GM08714 (cell line): ENCODE results near the gene ABR.

ENCODE experiments used
- H3K4me3 ChIP-seq: fragments of 200-500 bp; sonication (Bioruptor generic); 2 replicates; pipeline ENCODE4 v1.5.1; 2014; ENCODE audit warnings: mild to moderate bottlenecking, low read length, inconsistent platforms
- ZNF274 ChIP-seq: IDR thresholded peaks from 2 replicates; pipeline ENCODE4 v1.6.1; 2012; ENCODE audit warnings: mild to moderate bottlenecking, low read depth, low read length

Gene ABR

DNA sequence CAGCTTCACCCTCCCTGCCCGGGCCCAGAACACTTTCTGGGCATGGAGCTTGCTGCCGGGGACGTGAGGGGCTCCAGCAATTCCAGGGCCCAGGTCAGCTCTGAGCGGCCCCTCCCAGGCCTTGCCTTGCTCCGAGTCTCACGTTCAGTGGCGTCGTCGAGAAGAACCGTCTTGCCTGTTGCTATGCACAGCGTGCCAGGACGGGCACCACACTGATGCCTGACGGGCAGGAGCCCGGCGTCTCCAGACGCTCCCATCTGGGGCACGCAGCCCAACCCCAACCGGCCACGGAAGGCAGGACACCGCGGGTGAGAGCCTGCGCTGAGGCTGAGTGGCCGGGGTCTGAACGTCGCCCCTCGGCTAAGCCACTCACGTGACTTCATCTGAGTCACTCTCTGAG, 155.7 kb downstream of the ABR start:
- no peak overlapping the region for H3K4me3 ChIP-seq
- no peak for TF ChIP-seq ZNF274

DNA sequence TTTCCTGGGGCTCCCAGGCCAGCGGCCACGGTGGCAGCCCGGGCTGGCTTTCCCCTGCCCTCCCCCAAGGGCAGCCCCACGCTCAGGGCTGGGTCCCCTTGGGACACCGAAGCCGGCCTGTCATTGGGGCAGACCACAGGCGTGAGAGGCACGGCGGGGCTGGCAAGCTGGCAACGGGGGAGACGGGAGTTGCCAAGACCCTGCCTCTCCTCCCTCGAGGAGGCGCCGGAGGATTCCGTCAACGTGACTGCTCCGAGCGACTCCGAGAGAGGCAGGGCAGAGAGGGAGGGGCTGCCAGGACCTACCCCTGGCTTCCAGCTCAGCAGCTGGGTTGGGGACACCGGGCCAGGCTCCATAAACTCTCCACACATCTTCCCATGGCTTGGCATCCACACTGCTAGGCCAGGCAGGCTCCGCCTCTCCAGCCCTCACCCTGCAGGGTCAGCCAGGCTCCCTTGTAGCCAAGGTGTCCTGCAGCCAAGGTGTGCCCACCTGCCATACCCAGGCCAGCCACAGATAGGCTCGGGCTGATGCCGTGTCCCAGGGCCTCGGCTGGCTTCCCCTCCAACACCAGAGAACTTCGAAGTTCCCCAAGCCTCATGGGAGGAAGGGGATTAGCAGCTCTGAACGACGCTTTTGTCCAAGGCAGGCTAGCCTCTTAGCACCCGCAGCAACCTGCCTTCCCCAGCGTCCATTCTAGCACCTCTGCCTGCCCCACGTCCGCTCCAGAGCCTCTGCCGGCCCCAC, 157.3 kb downstream of the ABR start:
- no peak overlapping the region for H3K4me3 ChIP-seq
- no peak for TF ChIP-seq ZNF274

DNA sequence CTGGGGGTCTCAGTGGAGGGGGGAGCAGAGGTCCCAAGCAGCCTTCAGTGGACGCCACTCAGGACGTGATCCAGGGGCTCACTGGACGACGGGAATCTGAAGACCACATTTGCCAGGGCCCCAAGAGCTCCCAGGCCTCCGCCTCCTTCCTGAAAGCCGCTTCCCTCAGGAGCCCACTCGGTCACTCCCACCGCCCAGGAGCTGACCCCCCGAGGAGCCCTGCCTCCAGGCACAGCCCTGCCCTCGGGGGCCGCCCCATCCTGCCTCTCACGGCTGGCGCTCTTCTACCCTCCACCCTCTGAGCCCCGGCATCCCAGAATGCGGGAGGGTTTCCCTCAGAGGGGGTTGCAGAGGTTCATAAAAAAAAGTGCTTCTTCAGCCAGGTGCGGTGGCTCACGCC, 158.6 kb downstream of the ABR start:
- no peak for TF ChIP-seq ZNF274
- no peak overlapping the region for H3K4me3 ChIP-seq

DNA sequence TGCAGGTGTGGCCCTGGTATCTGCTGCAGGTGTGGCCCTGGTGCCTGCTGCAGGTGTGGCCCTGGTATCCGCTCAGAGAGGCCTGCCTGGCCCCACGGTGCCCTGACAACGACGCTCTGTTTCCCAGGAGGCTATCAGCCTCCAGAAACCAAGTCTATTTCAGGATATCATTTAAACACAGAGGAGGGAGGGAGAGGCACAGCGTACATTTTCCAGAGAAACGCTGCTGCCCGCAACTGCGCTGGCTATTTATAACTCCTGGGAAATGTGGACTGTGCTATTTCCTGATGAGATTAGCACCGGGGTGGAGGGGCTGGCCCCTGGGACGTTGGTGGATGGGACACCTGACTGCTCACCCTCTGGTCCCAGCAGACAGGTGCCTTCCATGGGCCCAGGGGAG, 160.3 kb downstream of the ABR start:
- H3K4me3 ChIP-seq = no peak overlapping the region
- no peak for TF ChIP-seq ZNF274

DNA sequence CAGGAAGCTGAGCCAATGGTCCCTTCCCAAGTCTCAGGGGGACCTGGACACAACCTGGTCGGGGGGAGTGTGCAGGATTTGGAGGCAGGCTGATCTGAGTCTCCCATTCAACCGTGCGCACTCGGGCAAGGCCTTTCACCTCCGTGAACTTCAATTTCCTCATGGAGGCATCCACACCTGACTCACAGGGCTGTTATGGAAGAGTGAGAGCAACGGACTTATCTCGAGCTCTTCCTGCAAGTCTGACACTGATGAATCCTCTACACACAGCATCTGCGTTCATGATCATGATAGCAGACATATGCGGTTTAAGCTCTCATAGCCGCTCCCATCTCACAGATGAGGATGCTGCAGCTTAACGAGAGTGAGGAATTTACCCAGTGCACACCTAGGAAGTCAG, 161.2 kb downstream of the ABR start:
- no peak for TF ChIP-seq ZNF274
- no peak overlapping the region for H3K4me3 ChIP-seq

DNA sequence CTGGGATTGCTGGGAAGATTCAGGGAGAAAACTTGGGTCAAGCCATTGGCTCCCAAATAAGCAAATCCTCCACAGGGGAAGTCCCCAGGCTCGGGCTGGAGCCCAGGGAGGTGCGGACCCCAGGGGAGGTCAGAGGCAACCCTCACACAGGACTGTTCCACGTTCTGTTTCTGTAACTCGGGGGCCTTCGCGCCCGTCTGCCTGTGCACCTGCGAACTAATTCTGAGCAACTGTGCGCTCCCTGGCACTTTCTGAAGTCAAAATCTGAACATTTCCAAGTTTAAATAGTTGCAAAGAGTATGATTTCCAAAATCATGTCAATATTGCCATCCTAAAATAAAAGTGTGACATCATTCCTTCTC, 166.1 kb downstream of the ABR start:
- TF ChIP-seq ZNF274 = no peak
- no peak overlapping the region for H3K4me3 ChIP-seq

DNA sequence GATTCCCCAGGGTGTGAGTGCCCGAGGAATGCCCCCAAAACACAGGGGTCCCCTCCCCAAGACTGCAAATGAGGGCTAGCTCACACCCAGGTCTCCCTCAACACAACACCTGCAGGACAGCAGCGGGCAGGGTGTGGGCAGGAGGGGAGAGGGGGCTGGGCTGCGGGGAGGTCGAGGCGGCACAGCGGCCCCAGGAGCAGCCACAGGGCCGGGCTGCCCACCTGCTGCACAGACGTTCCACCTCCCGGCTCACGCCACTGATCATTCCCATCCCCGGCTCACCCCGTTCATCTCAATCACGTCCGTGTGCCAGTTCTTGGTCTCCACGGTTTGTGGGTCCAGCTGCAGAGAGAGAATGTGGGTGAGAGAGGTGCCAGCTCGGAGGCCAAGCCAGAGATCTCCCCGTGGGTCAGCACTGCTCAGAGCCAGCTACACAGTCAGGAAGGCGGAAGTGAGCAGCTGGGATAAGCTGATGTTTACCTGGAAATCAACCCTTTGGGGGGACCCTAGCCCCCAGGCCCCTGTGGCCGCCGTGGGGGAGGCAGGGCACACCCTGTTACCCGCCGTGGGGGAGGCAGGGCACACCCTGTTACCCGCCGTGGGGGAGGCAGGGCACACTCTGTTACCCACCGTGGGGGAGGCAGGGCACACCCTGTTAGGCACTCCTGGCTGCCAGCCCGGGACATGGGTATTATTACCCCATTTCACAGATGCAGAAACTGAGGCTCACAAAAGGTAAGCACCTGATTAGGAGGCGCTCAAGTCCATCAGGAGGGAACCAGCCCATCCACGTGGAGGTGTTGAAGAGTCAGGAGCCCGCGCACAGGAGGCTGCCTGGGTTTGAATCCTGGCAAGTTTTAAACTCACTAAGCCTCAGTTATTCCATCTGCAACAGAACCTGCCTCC, 166.7 kb downstream of the ABR start:
- no peak overlapping the region for H3K4me3 ChIP-seq
- no peak for TF ChIP-seq ZNF274

DNA sequence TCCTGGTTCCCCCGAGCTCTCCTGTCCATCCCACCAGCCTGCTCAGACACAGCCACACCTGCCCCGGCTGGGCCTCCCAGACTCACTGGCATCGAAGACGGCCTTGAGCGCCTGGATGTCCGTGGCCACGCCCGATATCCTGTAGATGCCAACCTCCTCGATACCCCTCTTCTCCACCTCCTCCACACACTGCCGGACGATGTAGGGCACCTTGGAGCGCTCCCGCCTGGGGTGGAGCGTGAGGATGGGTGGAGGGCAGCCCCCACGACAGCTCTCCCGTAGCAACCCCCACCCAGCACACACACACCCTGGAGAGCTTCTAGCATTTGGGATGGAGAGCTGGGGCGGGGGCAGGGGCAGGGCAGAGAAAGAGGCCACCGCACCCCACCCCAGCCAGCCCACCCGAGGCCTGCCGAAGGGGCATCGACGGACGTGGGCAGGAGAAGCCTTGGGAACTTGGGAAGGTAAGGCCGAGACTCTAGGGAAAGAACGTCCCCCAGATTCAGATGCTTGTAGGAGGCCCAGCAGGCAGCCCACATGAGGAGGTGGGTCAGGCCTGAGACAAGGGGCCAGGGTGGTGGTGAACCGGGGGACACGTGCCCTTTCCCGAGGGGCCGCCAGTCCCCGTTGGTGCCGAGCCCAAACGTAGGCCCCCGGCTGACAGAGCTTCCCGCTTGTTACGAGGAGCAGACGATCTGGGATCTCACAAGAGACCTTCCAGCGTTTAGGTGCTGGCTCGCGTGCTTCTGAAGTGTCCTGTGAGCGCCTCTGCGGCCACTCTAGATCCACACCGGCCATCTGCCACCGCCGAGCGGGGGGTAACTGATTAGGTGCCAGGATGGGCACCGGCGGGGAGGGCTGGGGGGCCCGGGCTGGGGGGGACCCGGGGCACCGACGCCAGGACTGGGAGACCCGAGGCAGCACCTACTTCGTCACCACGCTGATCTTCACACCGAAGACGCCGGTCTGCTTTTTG, 167.7 kb downstream of the ABR start:
- TF ChIP-seq ZNF274 = no peak
- H3K4me3 ChIP-seq = no peak overlapping the region

DNA sequence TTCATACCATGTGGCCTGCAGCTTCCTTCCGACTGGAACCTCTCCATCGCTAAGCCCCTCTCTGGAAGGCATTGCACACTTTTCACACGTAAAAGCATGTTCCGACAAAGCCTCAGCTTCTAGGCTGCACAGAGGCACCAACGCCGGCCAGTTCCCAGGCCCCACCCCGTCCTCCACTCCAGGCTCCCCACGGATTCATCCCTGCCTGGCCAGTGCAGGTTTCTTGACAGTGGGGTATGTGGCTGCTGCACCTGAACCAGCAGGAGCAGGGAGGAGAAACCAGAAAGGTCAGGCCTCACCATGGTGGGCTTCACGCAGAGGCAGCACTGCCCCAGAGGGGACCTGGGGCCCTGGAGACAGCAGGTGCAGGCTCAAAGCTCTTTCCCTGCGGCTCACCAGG, 168.6 kb downstream of the ABR start:
- TF ChIP-seq ZNF274 = no peak
- H3K4me3 ChIP-seq = no peak overlapping the region

DNA sequence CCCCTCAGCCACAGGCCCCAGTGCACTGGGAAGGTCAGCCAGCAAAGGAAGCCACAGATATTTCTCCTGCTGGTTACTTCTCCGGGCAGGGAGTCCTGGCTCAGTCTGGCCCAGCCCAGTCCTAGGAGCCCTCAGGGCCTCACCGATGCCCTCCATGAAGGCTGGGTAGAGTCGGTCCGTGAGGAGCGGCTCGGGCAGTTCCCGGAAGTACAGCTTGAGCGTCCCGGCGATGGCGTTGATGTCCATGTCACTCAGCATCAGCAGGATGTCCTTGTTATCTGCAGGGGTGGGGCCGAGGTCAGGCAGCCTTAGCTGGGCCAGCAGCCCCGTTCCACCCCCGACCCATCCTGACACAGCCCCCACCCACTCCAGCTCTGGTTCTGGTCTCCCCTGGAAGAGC, 169.2 kb downstream of the ABR start:
- H3K4me3 ChIP-seq = no peak overlapping the region
- no peak for TF ChIP-seq ZNF274

DNA sequence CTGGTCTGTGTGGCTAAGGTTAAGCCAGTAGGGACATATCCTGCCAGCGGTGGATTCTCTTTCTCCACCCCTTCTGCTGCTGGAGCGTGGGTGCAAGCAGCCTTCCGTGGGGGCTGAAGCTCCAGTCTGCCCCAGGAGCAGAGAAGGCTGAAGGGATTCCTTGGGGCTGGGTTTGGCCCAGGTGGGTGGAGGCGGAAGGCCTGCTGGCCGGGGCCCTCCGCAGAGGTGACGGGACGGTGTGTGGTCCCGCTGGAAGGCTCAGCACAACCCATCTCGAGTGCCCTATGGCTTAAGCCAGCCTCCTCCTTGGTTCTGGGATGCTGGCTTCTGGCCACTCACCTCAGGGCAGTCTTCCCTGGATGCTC, 169.7 kb downstream of the ABR start:
- TF ChIP-seq ZNF274 = no peak
- no peak overlapping the region for H3K4me3 ChIP-seq

DNA sequence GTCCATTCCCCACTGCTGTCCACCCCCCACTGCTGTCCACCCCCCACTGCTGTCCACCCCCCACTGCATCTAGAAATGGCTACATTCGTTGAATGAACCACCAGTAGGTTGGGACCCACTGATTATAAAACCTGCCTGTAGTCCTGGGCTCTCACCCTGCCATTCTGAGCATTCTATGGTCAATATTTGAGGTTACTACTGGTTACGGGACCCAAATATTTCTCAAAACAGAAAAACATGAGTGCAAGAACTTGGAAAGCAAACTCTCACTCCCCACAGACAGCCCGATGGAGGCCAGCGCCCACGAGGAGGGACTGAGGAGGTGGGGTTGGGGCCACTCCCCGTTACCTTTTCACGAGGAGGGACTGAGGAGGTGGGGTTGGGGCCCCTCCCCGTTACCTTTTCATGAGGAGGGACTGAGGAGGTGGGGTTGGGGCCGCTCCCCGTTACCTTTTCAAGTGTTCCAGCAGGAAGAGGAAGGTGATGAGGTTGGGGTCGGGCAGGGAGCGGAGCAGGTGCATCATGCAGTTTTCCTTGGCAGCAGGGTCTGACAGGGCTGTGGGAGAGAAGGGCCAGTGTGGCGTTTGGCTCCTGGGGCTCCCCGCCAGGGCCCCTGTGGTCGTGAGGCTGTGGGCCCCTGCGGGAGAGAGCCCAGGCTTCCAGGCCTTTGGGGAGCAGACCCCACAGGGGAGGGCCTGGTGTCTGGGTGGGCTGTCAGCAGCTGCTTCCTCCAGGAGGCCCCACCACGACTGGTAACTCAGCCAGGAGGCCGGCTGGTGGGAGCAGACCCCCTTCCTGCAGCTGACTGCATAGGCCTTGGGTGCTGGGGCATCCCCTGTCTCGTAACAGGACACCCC, 170.3 kb downstream of the ABR start:
- no peak for TF ChIP-seq ZNF274
- H3K4me3 ChIP-seq = no peak overlapping the region

DNA sequence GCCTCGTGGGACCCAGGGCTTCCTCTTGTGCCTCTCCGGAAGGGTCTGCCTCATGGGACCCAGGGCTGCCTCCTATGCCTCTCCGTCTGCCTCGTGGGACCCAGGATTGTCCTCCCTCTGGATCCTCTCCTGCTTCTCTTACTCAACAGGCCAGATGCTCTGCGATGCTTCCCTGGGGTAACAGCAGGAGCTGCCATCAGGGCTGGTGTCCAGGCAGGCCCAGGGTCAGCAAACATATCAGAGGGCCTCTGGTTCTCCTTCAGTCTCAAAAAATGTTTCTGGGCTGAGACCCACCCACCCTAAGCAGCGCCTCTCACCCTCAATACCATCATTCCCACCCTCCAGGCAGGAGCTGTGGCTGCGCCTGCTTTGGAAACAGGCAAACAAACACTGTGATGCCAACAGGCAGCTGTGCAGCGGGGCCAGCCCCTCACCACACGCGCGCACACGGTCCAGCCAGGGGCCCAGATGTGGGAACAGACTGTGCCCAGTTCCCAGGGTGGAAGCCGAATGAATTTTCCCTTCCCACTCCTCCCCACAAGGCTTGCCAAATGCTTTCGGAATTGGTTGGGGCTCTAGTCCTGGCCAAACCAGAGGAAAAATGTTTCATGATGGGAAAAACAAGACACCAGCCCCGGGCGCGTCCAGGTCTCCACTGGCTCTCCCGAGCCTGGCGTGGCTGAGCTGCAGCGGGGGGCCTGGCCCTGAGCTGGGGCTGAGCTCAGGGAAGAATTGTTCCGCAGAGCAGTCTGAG, 171.6 kb downstream of the ABR start:
- H3K4me3 ChIP-seq = no peak overlapping the region

More for the DNA sequence above, 171.6 kb downstream of the ABR start:
- TF ChIP-seq ZNF274 = no peak
